Smooth muscle cell (in vitro differentiated cells): ENCODE data around the gene PMEL. TPM values are rescaled to one million over a fixed set of nuclear protein-coding genes. Genes with fewer than 3 reads are reported as not detected.
A peak's percentile ranks its signal among the peaks of the same experiment; 100 is the strongest.

Experiments used
- DNase-seq: peaks from one replicate; lab custom pipeline; 2025; ENCODE audit not compliant: unreplicated experiment; lab: John Stamatoyannopoulos, UW
- H2AFZ ChIP-seq: fragments of 200-600 bp; sonication (generic); 2 replicates; pipeline ENCODE4 v1.6.0; 2016; ENCODE audit warnings: antibody characterized with exemption, low read depth, mild to moderate bottlenecking
- H3F3A ChIP-seq: fragments of 200-600 bp; sonication (generic); 2 replicates; pipeline ENCODE4 v1.6.0; 2017; ENCODE audit warnings: antibody characterized with exemption, low read depth
- H3K27ac ChIP-seq: fragments of 200-600 bp; sonication (generic); 2 replicates; pipeline ENCODE4 v1.5.1; 2016; ENCODE audit warnings: low read depth, mild to moderate bottlenecking
- H3K27me3 ChIP-seq: fragments of 200-600 bp; sonication (generic); 2 replicates; pipeline ENCODE4 v1.6.1; 2016; ENCODE audit warnings: low read depth, mild to moderate bottlenecking
- H3K36me3 ChIP-seq: fragments of 200-600 bp; sonication (generic); 2 replicates; pipeline ENCODE4 v1.5.1; 2016; ENCODE audit warnings: low read depth
- H3K4me1 ChIP-seq: fragments of 200-600 bp; sonication (generic); 2 replicates; pipeline ENCODE4 v1.5.1; 2016; ENCODE audit warnings: low read depth
- H3K4me2 ChIP-seq: fragments of 200-600 bp; sonication (generic); 2 replicates; pipeline ENCODE4 v1.6.0; 2016; ENCODE audit warnings: mild to moderate bottlenecking
- H3K4me3 ChIP-seq: fragments of 200-600 bp; sonication (generic); 2 replicates; pipeline ENCODE4 v1.5.1; 2016; ENCODE audit warnings: mild to moderate bottlenecking
- H3K79me2 ChIP-seq: fragments of 200-600 bp; sonication (generic); 2 replicates; pipeline ENCODE4 v1.6.0; 2016; ENCODE audit warnings: low read depth, mild to moderate bottlenecking
- H3K9ac ChIP-seq: fragments of 200-600 bp; sonication (generic); 2 replicates; pipeline ENCODE4 v1.6.0; 2016; ENCODE audit warnings: low read depth
- H3K9me3 ChIP-seq: fragments of 200-600 bp; sonication (generic); replicated peaks from 2 replicates; pipeline ENCODE4 v1.5.1; 2016; ENCODE audit warnings: low read depth
- H4K20me1 ChIP-seq: fragments of 200-600 bp; sonication (generic); 2 replicates; pipeline ENCODE4 v1.6.0; 2016; ENCODE audit warnings: low read depth
- WGBS: methylation state at CpG from one replicate; pipeline ENCODE4 v1.1.7; 2016; ENCODE audit warnings: low lambda C conversion rate; 5-methylcytosine and 5-hydroxymethylcytosine counted together
- polyA plus RNA-seq: library from polyadenylated mRNA; unstranded; fragments of >200 nt; fragmentation: Nextera tagmentation; extraction: Ambion mirVana; gene quantifications from 2 replicates; pipeline ENCODE4 v1.2.1, GENCODE V29; 2016
- total RNA-seq: library from RNA; depleted of rRNA; stranded (reverse); fragments of >200 nt; gene quantifications from 2 replicates; pipeline ENCODE4 v1.2.3, GENCODE V29; 2014
- TF ChIP-seq, protein P1 (sequence below): fragments of 200-600 bp; sonication (generic); IDR thresholded peaks from 2 replicates; pipeline ENCODE4 v1.5.1; 2017; ENCODE audit warnings: borderline replicate concordance, mild to moderate bottlenecking, antibody characterized with exemption; ENCODE audit not compliant: insufficient read depth, poor library complexity, severe bottlenecking

The PMEL gene
- total and polyA plus RNA-seq, 2 experiments from 2014 or later = 1.8 to 1.9 TPM

GRCh38 chr12:55935738-55936151 is 30.1 kb downstream of the PMEL start:
- H3K4me1 ChIP-seq = peaks cover 9% of the 10 kb centered on the region
- H3K9ac ChIP-seq = no peak overlapping the region
- no peaks in the 10 kb centered on the region for H3K27me3 ChIP-seq
- H3F3A ChIP-seq = peaks cover 14% of the 10 kb centered on the region
- no peaks in the 10 kb centered on the region for H3K36me3 ChIP-seq
- H4K20me1 ChIP-seq = no peaks in the 10 kb centered on the region
- H3K27ac ChIP-seq = no peak overlapping the region
- TF ChIP-seq, protein P1, sequence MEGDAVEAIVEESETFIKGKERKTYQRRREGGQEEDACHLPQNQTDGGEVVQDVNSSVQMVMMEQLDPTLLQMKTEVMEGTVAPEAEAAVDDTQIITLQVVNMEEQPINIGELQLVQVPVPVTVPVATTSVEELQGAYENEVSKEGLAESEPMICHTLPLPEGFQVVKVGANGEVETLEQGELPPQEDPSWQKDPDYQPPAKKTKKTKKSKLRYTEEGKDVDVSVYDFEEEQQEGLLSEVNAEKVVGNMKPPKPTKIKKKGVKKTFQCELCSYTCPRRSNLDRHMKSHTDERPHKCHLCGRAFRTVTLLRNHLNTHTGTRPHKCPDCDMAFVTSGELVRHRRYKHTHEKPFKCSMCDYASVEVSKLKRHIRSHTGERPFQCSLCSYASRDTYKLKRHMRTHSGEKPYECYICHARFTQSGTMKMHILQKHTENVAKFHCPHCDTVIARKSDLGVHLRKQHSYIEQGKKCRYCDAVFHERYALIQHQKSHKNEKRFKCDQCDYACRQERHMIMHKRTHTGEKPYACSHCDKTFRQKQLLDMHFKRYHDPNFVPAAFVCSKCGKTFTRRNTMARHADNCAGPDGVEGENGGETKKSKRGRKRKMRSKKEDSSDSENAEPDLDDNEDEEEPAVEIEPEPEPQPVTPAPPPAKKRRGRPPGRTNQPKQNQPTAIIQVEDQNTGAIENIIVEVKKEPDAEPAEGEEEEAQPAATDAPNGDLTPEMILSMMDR = no peak
- no peak overlapping the region for H3K4me3 ChIP-seq
- H3K79me2 ChIP-seq = peaks cover 10% of the 10 kb centered on the region
- no peak for DNase-seq
- H2AFZ ChIP-seq = no peak overlapping the region
- H3K4me2 ChIP-seq = no peak overlapping the region
- H3K9me3 ChIP-seq = no peaks in the 10 kb centered on the region
- 74% methylated on average over 26 of the region's 26 CpGs for WGBS

DNA sequence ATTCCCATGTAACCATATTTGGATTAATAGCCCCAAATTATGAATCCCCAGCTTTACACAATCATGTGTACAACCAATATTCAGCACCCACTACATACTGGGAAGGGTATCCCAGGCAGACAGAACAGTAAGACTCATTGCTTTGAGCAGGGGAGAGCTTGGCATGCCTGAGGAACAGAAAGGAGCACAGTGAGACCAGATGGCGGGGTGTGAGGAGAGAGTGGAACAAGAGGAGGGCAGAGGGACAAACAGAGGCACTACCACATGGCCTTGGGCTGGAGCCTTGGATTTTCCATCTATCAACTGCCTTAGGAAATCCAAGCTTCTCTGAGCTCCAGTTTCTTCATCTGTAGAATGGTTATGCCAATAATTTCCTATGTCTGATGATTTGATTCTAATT is 31.1 kb downstream of the PMEL start:
- Histone ChIP-seq H3K4me2 (no peak overlapping the region), H3K27me3 (no peaks in the 10 kb centered on the region), H3K27ac (no peak overlapping the region), H3K4me1 (peaks cover 13% of the 10 kb centered on the region), H3K4me3 (no peak overlapping the region), H3K36me3 (no peaks in the 10 kb centered on the region), H3K9me3 (no peaks in the 10 kb centered on the region), H4K20me1 (no peaks in the 10 kb centered on the region), H3K9ac (no peak overlapping the region), H3K79me2 (peaks cover 10% of the 10 kb centered on the region), H3F3A (peaks cover 17% of the 10 kb centered on the region), H2AFZ (no peak overlapping the region)
- DNase-seq = no peak
- TF ChIP-seq, protein P1 = no peak
- 100% methylated on average over 1 of the region's 1 CpG for WGBS

DNA sequence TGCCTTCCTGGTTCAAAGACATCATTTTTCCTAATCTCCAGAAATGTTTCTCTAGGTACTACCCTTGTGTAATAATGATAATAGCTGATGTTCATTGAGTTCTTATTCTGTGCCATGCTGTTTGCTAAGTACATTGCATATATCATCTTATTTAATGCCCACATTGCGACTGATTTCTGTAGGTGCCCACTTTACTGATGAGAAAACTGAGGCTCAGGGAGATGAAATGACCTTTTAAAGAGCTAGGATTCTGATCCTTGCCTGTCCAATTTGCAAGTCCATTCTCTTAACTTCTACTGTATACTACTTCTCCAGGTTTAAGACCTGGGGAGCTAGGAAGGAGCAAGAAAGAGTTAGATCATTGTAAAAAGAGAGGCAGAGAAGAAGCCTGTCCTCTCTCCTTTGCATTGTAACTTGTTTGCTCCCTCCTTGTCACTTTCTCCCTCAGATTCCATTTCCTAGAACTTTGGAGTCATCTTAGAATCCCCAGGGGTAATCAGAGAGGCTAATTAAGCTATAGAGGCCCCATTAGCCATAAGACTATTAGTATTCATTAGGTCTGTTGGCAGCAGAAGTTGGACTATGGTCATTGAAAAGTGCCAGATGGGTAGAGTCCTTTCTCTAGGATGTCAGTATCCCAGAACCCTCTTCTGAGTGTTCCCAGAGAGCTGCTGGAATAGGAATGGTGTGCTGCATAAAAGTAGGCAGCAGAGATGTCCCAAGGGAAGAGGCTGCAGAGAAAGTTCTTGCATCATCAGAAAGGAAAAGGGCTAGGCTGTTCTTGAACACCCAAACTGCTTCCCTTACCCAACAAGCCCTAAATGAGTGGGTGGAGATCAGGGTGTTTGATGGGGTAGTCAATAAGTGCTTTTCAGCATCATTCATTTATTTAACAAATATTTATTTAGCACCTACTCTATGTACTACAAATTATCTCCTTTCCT is 31.8 kb downstream of the PMEL start:
- Histone ChIP-seq H3K9me3 (no peaks in the 10 kb centered on the region), H3K4me2 (peak overlapping the region; percentile 95), H4K20me1 (no peaks in the 10 kb centered on the region), H2AFZ (no peak overlapping the region), H3K4me1 (peaks cover 13% of the 10 kb centered on the region), H3K79me2 (peaks cover 12% of the 10 kb centered on the region), H3K4me3 (no peak overlapping the region), H3K27me3 (no peaks in the 10 kb centered on the region), H3K36me3 (no peaks in the 10 kb centered on the region), H3K27ac (no peak overlapping the region), H3F3A (peaks cover 24% of the 10 kb centered on the region), H3K9ac (no peak overlapping the region)
- no peak for DNase-seq
- TF ChIP-seq, protein P1 = no peak
- 100% methylated on average over 1 of the region's 1 CpG for WGBS
